ENCODE data around the gene EPS8.

DNA sequence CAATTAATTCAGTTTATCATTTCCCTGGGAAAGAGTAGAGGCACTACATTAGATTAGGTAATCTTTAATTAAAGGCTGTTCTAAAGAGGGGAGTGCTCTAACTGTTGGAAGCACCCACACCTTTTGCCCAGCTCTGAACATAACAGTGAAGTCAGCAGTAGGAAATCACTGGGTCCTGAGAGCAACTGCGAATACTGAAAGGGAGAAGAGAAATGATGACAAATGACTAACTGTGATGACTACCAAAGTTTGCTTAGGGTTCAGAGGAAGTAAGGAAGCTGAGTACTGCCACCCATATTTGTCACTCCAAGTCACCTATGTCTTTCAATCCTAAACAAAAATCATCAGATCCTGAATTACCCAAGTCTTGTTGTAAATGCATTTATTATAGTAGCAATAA is 140.6 kb downstream of the EPS8 start:
- TF ChIP-seq, protein P1, sequence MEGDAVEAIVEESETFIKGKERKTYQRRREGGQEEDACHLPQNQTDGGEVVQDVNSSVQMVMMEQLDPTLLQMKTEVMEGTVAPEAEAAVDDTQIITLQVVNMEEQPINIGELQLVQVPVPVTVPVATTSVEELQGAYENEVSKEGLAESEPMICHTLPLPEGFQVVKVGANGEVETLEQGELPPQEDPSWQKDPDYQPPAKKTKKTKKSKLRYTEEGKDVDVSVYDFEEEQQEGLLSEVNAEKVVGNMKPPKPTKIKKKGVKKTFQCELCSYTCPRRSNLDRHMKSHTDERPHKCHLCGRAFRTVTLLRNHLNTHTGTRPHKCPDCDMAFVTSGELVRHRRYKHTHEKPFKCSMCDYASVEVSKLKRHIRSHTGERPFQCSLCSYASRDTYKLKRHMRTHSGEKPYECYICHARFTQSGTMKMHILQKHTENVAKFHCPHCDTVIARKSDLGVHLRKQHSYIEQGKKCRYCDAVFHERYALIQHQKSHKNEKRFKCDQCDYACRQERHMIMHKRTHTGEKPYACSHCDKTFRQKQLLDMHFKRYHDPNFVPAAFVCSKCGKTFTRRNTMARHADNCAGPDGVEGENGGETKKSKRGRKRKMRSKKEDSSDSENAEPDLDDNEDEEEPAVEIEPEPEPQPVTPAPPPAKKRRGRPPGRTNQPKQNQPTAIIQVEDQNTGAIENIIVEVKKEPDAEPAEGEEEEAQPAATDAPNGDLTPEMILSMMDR (IDR thresholded peaks at IDR 0.05; ENCODE audit: poor library complexity) = no peak
- TF ChIP-seq EZH2 (IDR thresholded peaks at IDR 0.05; ENCODE audit: borderline replicate concordance) (no peak), EZH2phosphoT487 (IDR thresholded peaks at IDR 0.05; ENCODE audit: low read depth, severe bottlenecking, unreplicated experiment) (no peak)
